ENCODE data around the gene ZMIZ2. TPM values are rescaled to one million over a fixed set of nuclear protein-coding genes. Genes with fewer than 3 reads are reported as not detected.

ZMIZ2 gene
- total and polyA plus RNA-seq, 9 of the 15 experiments (the other 6 are each of a cell fraction or from before 2014, with no cell fraction given): 0.13 to 40.3 (median 4.9) TPM

DNA sequence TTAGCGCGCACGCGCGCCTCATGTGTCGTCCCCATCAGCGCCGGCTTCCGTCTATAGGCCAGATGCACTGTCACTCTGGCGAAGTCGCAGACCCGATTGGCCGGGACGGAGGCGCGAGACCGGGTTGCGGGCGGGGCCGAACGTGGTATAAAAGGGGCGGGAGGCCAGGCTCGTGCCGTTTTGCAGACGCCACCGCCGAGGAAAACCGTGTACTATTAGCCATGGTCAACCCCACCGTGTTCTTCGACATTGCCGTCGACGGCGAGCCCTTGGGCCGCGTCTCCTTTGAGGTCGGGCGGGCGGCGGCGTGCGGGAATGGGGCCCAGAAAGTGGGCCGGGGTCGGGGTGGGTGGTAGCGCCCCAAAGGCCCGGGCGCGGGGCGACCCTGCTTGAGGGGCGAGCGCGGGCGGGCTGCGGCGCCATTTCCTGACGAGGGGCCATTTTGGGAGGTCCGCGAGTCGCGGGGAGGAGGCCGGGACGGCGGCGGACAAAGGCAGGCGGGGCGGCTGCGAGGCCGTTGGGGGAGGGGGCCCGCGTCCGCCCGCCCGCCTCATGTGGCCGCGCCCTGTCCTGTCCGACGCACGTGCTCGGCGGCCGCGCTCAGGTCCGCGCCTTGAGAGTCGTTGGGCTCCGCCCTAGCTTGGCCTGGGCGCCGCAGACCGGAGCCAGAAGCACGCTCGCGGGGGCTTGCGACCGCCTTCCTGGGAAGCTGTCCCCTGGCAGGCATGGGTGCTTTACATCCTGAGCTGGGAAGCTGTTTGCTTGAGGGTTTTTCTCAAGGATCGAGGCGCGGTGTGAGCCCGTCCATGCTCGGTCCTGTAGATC, 48.1 kb downstream of the ZMIZ2 start, which contains the start of gene PPIA (continued):
- TF ChIP-seq, protein P1, sequence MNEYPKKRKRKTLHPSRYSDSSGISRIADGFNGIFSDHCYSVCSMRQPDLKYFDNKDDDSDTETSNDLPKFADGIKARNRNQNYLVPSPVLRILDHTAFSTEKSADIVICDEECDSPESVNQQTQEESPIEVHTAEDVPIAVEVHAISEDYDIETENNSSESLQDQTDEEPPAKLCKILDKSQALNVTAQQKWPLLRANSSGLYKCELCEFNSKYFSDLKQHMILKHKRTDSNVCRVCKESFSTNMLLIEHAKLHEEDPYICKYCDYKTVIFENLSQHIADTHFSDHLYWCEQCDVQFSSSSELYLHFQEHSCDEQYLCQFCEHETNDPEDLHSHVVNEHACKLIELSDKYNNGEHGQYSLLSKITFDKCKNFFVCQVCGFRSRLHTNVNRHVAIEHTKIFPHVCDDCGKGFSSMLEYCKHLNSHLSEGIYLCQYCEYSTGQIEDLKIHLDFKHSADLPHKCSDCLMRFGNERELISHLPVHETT (CRISPR knock-in tag; conservative IDR thresholded peaks at IDR 0.05 in 1 of 2, IDR thresholded peaks at IDR 0.05 in 1 of 2): peak in 1 of 2 experiments; percentile 87; a peak in 2 of 4 replicates
- TF ChIP-seq, protein P2, sequence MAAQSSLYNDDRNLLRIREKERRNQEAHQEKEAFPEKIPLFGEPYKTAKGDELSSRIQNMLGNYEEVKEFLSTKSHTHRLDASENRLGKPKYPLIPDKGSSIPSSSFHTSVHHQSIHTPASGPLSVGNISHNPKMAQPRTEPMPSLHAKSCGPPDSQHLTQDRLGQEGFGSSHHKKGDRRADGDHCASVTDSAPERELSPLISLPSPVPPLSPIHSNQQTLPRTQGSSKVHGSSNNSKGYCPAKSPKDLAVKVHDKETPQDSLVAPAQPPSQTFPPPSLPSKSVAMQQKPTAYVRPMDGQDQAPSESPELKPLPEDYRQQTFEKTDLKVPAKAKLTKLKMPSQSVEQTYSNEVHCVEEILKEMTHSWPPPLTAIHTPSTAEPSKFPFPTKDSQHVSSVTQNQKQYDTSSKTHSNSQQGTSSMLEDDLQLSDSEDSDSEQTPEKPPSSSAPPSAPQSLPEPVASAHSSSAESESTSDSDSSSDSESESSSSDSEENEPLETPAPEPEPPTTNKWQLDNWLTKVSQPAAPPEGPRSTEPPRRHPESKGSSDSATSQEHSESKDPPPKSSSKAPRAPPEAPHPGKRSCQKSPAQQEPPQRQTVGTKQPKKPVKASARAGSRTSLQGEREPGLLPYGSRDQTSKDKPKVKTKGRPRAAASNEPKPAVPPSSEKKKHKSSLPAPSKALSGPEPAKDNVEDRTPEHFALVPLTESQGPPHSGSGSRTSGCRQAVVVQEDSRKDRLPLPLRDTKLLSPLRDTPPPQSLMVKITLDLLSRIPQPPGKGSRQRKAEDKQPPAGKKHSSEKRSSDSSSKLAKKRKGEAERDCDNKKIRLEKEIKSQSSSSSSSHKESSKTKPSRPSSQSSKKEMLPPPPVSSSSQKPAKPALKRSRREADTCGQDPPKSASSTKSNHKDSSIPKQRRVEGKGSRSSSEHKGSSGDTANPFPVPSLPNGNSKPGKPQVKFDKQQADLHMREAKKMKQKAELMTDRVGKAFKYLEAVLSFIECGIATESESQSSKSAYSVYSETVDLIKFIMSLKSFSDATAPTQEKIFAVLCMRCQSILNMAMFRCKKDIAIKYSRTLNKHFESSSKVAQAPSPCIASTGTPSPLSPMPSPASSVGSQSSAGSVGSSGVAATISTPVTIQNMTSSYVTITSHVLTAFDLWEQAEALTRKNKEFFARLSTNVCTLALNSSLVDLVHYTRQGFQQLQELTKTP (IDR thresholded peaks at IDR 0.05; ENCODE audit: low read depth in 1 of 2, partially characterized antibody in 2 of 2): no peak
- TF ChIP-seq, protein P3, sequence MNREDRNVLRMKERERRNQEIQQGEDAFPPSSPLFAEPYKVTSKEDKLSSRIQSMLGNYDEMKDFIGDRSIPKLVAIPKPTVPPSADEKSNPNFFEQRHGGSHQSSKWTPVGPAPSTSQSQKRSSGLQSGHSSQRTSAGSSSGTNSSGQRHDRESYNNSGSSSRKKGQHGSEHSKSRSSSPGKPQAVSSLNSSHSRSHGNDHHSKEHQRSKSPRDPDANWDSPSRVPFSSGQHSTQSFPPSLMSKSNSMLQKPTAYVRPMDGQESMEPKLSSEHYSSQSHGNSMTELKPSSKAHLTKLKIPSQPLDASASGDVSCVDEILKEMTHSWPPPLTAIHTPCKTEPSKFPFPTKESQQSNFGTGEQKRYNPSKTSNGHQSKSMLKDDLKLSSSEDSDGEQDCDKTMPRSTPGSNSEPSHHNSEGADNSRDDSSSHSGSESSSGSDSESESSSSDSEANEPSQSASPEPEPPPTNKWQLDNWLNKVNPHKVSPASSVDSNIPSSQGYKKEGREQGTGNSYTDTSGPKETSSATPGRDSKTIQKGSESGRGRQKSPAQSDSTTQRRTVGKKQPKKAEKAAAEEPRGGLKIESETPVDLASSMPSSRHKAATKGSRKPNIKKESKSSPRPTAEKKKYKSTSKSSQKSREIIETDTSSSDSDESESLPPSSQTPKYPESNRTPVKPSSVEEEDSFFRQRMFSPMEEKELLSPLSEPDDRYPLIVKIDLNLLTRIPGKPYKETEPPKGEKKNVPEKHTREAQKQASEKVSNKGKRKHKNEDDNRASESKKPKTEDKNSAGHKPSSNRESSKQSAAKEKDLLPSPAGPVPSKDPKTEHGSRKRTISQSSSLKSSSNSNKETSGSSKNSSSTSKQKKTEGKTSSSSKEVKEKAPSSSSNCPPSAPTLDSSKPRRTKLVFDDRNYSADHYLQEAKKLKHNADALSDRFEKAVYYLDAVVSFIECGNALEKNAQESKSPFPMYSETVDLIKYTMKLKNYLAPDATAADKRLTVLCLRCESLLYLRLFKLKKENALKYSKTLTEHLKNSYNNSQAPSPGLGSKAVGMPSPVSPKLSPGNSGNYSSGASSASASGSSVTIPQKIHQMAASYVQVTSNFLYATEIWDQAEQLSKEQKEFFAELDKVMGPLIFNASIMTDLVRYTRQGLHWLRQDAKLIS (CRISPR knock-in tag; IDR thresholded peaks at IDR 0.05): peak; percentile 98
- no peak for TF ChIP-seq HDGF (IDR thresholded peaks at IDR 0.05)
- peak; percentile 75 for TF ChIP-seq MXI1 (IDR thresholded peaks at IDR 0.05; ENCODE audit: low read depth, low read length)
- peak; percentile 97 for TF ChIP-seq PCBP2 (IDR thresholded peaks at IDR 0.05; ENCODE audit: low read depth, low read length, poor library complexity, severe bottlenecking)
- peak; percentile 76 for TF ChIP-seq MEIS2 (IDR thresholded peaks at IDR 0.05; ENCODE audit: partially characterized antibody)
- no peak for TF ChIP-seq RFX1 (IDR thresholded peaks at IDR 0.05)
- TF ChIP-seq LARP7 (IDR thresholded peaks at IDR 0.05): no peak
- TF ChIP-seq BCOR (IDR thresholded peaks at IDR 0.05): no peak
- no peak for TF ChIP-seq PHF20 (IDR thresholded peaks at IDR 0.05; ENCODE audit: partially characterized antibody)
- TF ChIP-seq SAFB (IDR thresholded peaks at IDR 0.05; ENCODE audit: borderline replicate concordance, low read depth, low read length): peak; percentile 17; the same call in 1 of the 2 replicates
- TF ChIP-seq XRCC4 (IDR thresholded peaks at IDR 0.05; ENCODE audit: extremely low read depth, insufficient read depth, insufficient read length): no peak
- TF ChIP-seq TBL1XR1 (IDR thresholded peaks at IDR 0.05; ENCODE audit: low read length in 2 of 2): no peak; a peak in 1 of 4 replicates
